SK-N-SH treated with all-trans-retinoic acid at 6 μM for 48 hours (cell line): Measurements from ENCODE around the gene SERPINA3.

Experiments
- ESRRG ChIP-seq: fragments of 250-450 bp; sonication (Bioruptor Pico); IDR thresholded peaks from 2 replicates; pipeline ENCODE4 v1.6.1; 2021; ENCODE audit warnings: mild to moderate bottlenecking
- OSR1 ChIP-seq: fragments of 250-450 bp; sonication (Bioruptor Pico); IDR thresholded peaks from 2 replicates; pipeline ENCODE4 v1.8.0; 2022; ENCODE audit warnings: moderate library complexity, mild to moderate bottlenecking, inconsistent platforms
- POU6F1 ChIP-seq: fragments of 250-450 bp; sonication (Bioruptor Pico); IDR thresholded peaks from 2 replicates; pipeline ENCODE4 v1.8.0; 2021; ENCODE audit warnings: low read depth, mild to moderate bottlenecking, moderate library complexity, borderline replicate concordance
- TOX ChIP-seq: fragments of 250-450 bp; sonication (Bioruptor Pico); IDR thresholded peaks from 2 replicates; pipeline ENCODE4 v1.8.0; 2021; ENCODE audit warnings: mild to moderate bottlenecking, moderate library complexity, borderline replicate concordance
- ZFP3 ChIP-seq: fragments of 250-450 bp; sonication (Bioruptor Pico); IDR thresholded peaks from 2 replicates; pipeline ENCODE4 v1.5.0; 2020; ENCODE audit warnings: mild to moderate bottlenecking, moderate library complexity
- ZNF565 ChIP-seq: fragments of 450-650 bp; formaldehyde crosslinking; conservative IDR thresholded peaks from 2 replicates; pipeline ENCODE4 v1.5.0; 2020; ENCODE audit warnings: low read depth, mild to moderate bottlenecking, moderate library complexity
- ZNF70 ChIP-seq: fragments of 450-650 bp; formaldehyde crosslinking; IDR thresholded peaks from 2 replicates; pipeline ENCODE4 v1.5.0; 2020; ENCODE audit warnings: mild to moderate bottlenecking, moderate library complexity
- TF ChIP-seq, protein P1 (sequence below): fragments of 250-450 bp; sonication (Bioruptor Pico); IDR thresholded peaks from 2 replicates; pipeline ENCODE4 v1.5.0; 2020; ENCODE audit warnings: mild to moderate bottlenecking, moderate library complexity
- TF ChIP-seq, protein P2 (sequence below): fragments of 250-450 bp; sonication (Bioruptor Pico); IDR thresholded peaks from 2 replicates; pipeline ENCODE4 v1.8.0; 2020; ENCODE audit warnings: mild to moderate bottlenecking, moderate library complexity, borderline replicate concordance

GRCh38 chr14:94612174-94612573 is at the start of gene SERPINA3:
- TF ChIP-seq POU6F1 (CRISPR knock-in tag) (no peak), ZNF565 (no peak), OSR1 (CRISPR knock-in tag) (no peak), ZNF70 (CRISPR knock-in tag) (no peak), TOX (CRISPR knock-in tag) (no peak), ESRRG (CRISPR knock-in tag) (no peak), ZFP3 (no peak)
- TF ChIP-seq, protein P1, sequence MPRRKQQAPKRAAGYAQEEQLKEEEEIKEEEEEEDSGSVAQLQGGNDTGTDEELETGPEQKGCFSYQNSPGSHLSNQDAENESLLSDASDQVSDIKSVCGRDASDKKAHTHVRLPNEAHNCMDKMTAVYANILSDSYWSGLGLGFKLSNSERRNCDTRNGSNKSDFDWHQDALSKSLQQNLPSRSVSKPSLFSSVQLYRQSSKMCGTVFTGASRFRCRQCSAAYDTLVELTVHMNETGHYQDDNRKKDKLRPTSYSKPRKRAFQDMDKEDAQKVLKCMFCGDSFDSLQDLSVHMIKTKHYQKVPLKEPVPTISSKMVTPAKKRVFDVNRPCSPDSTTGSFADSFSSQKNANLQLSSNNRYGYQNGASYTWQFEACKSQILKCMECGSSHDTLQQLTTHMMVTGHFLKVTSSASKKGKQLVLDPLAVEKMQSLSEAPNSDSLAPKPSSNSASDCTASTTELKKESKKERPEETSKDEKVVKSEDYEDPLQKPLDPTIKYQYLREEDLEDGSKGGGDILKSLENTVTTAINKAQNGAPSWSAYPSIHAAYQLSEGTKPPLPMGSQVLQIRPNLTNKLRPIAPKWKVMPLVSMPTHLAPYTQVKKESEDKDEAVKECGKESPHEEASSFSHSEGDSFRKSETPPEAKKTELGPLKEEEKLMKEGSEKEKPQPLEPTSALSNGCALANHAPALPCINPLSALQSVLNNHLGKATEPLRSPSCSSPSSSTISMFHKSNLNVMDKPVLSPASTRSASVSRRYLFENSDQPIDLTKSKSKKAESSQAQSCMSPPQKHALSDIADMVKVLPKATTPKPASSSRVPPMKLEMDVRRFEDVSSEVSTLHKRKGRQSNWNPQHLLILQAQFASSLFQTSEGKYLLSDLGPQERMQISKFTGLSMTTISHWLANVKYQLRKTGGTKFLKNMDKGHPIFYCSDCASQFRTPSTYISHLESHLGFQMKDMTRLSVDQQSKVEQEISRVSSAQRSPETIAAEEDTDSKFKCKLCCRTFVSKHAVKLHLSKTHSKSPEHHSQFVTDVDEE (CRISPR knock-in tag), result no peak
- TF ChIP-seq, protein P2, sequence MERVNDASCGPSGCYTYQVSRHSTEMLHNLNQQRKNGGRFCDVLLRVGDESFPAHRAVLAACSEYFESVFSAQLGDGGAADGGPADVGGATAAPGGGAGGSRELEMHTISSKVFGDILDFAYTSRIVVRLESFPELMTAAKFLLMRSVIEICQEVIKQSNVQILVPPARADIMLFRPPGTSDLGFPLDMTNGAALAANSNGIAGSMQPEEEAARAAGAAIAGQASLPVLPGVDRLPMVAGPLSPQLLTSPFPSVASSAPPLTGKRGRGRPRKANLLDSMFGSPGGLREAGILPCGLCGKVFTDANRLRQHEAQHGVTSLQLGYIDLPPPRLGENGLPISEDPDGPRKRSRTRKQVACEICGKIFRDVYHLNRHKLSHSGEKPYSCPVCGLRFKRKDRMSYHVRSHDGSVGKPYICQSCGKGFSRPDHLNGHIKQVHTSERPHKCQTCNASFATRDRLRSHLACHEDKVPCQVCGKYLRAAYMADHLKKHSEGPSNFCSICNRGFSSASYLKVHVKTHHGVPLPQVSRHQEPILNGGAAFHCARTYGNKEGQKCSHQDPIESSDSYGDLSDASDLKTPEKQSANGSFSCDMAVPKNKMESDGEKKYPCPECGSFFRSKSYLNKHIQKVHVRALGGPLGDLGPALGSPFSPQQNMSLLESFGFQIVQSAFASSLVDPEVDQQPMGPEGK (CRISPR knock-in tag), result no peak
